Uterus (tissue), 4 donors: ENCODE results near the gene PRSS38. TPM values are rescaled to one million over a fixed set of nuclear protein-coding genes. Genes with fewer than 3 reads are reported as not detected.
A peak's percentile ranks its signal among the peaks of the same experiment; 100 is the strongest.

ENCODE experiments used
- DNase-seq, 2 donors: peaks; one replicate each; pipeline ENCODE4 v3.0.0-alpha.2; 2019 to 2020
- H3K27ac ChIP-seq, 2 donors: fragments of 200-600 bp; sonication (generic); 1 replicate in 1 of 2; 2 replicates in 1 of 2; pipeline ENCODE4 v1.5.1; 2016 to 2018
- H3K27me3 ChIP-seq, 2 donors: fragments of 200-600 bp; sonication (generic); one replicate each; pipeline ENCODE4 v1.5.1; 2018 to 2019; ENCODE audit warnings: control low read depth in 1 of 2
- H3K36me3 ChIP-seq, 2 donors: fragments of 200-600 bp; sonication (generic); one replicate each; pipeline ENCODE4 v1.5.1; 2019; ENCODE audit warnings: control low read depth in 1 of 2
- H3K4me1 ChIP-seq, 2 donors: fragments of 200-600 bp; sonication (generic); one replicate each; pipeline ENCODE4 v1.5.1; 2018 to 2019; ENCODE audit warnings: control low read depth in 1 of 2
- H3K4me3 ChIP-seq, 2 donors: fragments of 200-600 bp; sonication (generic); 1 replicate in 1 of 2; 2 replicates in 1 of 2; pipeline ENCODE4 v1.5.1; 2018 to 2019; ENCODE audit warnings: mild to moderate bottlenecking in 1 of 2
- H3K9me3 ChIP-seq, 2 donors: fragments of 200-600 bp; sonication (generic); one replicate each; pipeline ENCODE4 v1.5.1; 2019; ENCODE audit warnings: control low read depth in 1 of 2
- POLR2A ChIP-seq, 2 donors: fragments of 450-650 bp; IDR thresholded peaks; one replicate each; pipeline ENCODE4 v1.6.1; 2016; ENCODE audit warnings: antibody characterized with exemption in 2 of 2, mild to moderate bottlenecking in 1 of 2, moderate library complexity in 1 of 2
- intact Hi-C: fragments of 100-400 bp; cut with DNase I; formaldehyde crosslinking; loops from one replicate; pipeline ENCODE4 v1.15.1; 2023; ENCODE audit warnings: low total_unique reads
- total RNA-seq, 4 donors: library from RNA; depleted of rRNA in 3 of 4; stranded (reverse); fragments of >200 nt in 3 of 4; gene quantifications; one replicate each; pipeline versions ENCODE4 v1.1.0 to v1.2.4, GENCODE V29; 2014 to 2023
- TF ChIP-seq, protein P1 (sequence below), 4 experiments: fragments of 200-600 bp in 2 of 4; fragments of 450-650 bp in 2 of 4; sonication (generic) in 2 of 4; IDR thresholded peaks; one replicate each; pipeline ENCODE4 v1.5.1; 2016 to 2019; ENCODE audit warnings: antibody characterized with exemption in 4 of 4, mild to moderate bottlenecking in 2 of 4, moderate library complexity in 1 of 4
- donor health status: DM: yes; HTN: yes; CAD: no.

PRSS38 gene
- total RNA-seq, 4 donors from 2014 or later: not detected

- Histone ChIP-seq H3K36me3 (no peaks in the 10 kb centered on the region), H3K4me3 (no peak overlapping the region), H3K9me3 (no peaks in the 10 kb centered on the region), H3K27ac (no peak overlapping the region), H3K27me3 (no peaks in the 10 kb centered on the region), H3K4me1 (no peaks in the 10 kb centered on the region)
- intact Hi-C loops: no loop called here
- DNase-seq: peak in 1 of 2 donors; percentile 11
- TF ChIP-seq POLR2A (IDR thresholded peaks at IDR 0.05): no peak
- TF ChIP-seq, protein P1, sequence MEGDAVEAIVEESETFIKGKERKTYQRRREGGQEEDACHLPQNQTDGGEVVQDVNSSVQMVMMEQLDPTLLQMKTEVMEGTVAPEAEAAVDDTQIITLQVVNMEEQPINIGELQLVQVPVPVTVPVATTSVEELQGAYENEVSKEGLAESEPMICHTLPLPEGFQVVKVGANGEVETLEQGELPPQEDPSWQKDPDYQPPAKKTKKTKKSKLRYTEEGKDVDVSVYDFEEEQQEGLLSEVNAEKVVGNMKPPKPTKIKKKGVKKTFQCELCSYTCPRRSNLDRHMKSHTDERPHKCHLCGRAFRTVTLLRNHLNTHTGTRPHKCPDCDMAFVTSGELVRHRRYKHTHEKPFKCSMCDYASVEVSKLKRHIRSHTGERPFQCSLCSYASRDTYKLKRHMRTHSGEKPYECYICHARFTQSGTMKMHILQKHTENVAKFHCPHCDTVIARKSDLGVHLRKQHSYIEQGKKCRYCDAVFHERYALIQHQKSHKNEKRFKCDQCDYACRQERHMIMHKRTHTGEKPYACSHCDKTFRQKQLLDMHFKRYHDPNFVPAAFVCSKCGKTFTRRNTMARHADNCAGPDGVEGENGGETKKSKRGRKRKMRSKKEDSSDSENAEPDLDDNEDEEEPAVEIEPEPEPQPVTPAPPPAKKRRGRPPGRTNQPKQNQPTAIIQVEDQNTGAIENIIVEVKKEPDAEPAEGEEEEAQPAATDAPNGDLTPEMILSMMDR (IDR thresholded peaks at IDR 0.05): no peak
Measured at GRCh38 chr1:227892489-227893299, 77.2 kb downstream of the PRSS38 start.

DNA sequence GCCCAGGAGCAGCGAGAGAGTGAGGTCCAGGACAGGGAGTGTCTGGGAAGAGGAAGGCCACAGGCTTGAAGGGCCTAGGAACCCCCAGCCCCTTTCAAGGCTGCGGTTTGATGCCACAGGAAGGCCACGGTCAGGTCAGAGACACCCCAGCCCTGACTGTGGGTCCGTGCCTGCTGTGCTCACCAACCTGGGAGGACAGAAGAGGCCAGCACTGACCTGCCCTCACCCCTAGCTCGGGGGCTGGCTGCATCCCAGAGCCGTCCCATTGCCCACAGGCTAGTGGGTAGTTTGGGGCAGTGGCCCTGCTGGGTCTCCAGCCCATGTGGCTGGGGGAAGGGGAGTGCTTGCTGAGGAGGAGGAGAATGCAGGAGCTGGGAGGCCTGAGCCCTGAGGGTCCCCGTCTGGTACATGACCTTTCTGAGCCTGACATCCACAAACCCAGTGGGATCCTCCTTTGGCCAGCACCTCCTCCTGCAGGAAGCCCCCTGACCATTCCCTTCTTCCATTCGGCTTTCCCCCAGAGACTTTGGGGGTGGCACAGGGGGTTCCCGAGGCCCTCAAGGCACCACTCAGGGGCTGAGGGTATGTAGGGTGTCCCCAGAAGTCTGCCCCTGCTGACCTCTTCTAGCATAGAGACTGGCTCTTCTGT lies 77.9 kb downstream of the PRSS38 start:
- Histone ChIP-seq H3K9me3 (no peaks in the 10 kb centered on the region), H3K4me3 (no peak overlapping the region), H3K27ac (no peak overlapping the region), H3K4me1 (no peaks in the 10 kb centered on the region), H3K36me3 (no peaks in the 10 kb centered on the region), H3K27me3 (no peaks in the 10 kb centered on the region)
- intact Hi-C loops: no loop called here
- TF ChIP-seq POLR2A (IDR thresholded peaks at IDR 0.05): no peak
- TF ChIP-seq, protein P1 (IDR thresholded peaks at IDR 0.05): no peak
- DNase-seq: no peak

- intact Hi-C loops: no loop called here
Measured at GRCh38 chr1:227893949-227894721, 78.7 kb downstream of the PRSS38 start.

GRCh38 chr1:227894831-227895451 lies 79.5 kb downstream of the PRSS38 start:
- Histone ChIP-seq H3K9me3 (no peaks in the 10 kb centered on the region), H3K36me3 (no peaks in the 10 kb centered on the region), H3K4me3 (no peak overlapping the region), H3K27me3 (no peaks in the 10 kb centered on the region), H3K27ac (no peak overlapping the region), H3K4me1 (no peaks in the 10 kb centered on the region)
- intact Hi-C loops: no loop called here
- peak in 1 of 2 donors; percentile 9 for DNase-seq
- TF ChIP-seq, protein P1 (IDR thresholded peaks at IDR 0.05): no peak
- no peak for TF ChIP-seq POLR2A (IDR thresholded peaks at IDR 0.05)

More at GRCh38 chr1:227893949-227894721, 78.7 kb downstream of the PRSS38 start:
- no peak for TF ChIP-seq POLR2A (IDR thresholded peaks at IDR 0.05)
- TF ChIP-seq, protein P1 (IDR thresholded peaks at IDR 0.05): no peak
- no peaks in the 10 kb centered on the region for H3K36me3 ChIP-seq
- H3K9me3 ChIP-seq: no peaks in the 10 kb centered on the region
- H3K27ac ChIP-seq: no peak overlapping the region
- H3K27me3 ChIP-seq: no peaks in the 10 kb centered on the region
- no peaks in the 10 kb centered on the region for H3K4me1 ChIP-seq
- H3K4me3 ChIP-seq: no peak overlapping the region
- DNase-seq: peak in 1 of 2 donors; percentile 9

Other genes with a start within 250 kb of the PRSS38 start
- 10 to 100 TPM in 2 of 4 donors, 1 to 10 TPM in 2; 5.0 to 29.6 (median 15.7) TPM for gene JMJD4, start 80.4 kb upstream of the PRSS38 start, total RNA-seq
- gene SNAP47, start 80.2 kb upstream of the PRSS38 start, total RNA-seq: 10 to 100 TPM; 33.3 to 75.5 (median 55.2) TPM
- 1 to 10 TPM in 3 of 4 donors, not detected in 1; 2.4 to 6.8 (median 4.4) TPM for gene WNT9A, start 132.3 kb downstream of the PRSS38 start, total RNA-seq
- not detected for gene WNT3A, start 191.3 kb downstream of the PRSS38 start, total RNA-seq